ENCODE measurements around the gene PTX4. TPM values are rescaled to one million over a fixed set of nuclear protein-coding genes. Genes with fewer than 3 reads are reported as not detected.
"Not testable (repeated sequence)": the region's sequence is repeated elsewhere in the genome, so short reads cannot be mapped to it uniquely, and the experiment has no call there.

The PTX4 gene
- total RNA-seq, 1 donor, result 0.43 TPM

GRCh38 chr16:1442697-1443096 lies 46.0 kb downstream of the PTX4 start:
- no peak for DNase-seq (ENCODE audit: low read depth)
- no peak for TF ChIP-seq CTCF (IDR thresholded peaks at IDR 0.05; ENCODE audit: insufficient read depth, low read depth, low read length)
- no peak overlapping the region for H3K4me3 ChIP-seq (ENCODE audit: low read depth, low read length)

GRCh38 chr16:1441391-1441829 lies 47.3 kb downstream of the PTX4 start:
- no peak for TF ChIP-seq CTCF (IDR thresholded peaks at IDR 0.05; ENCODE audit: insufficient read depth, low read depth, low read length)
- no peak overlapping the region for H3K4me3 ChIP-seq (ENCODE audit: low read depth, low read length)
- DNase-seq (ENCODE audit: low read depth), result no peak

GRCh38 chr16:1439699-1440074 lies 49.1 kb downstream of the PTX4 start:
- not testable (repeated sequence) for H3K4me3 ChIP-seq (ENCODE audit: low read depth, low read length); DNase-seq (ENCODE audit: low read depth)

- DNase-seq (ENCODE audit: low read depth), result no peak
- no peak for TF ChIP-seq CTCF (IDR thresholded peaks at IDR 0.05; ENCODE audit: insufficient read depth, low read depth, low read length)
- no peak overlapping the region for H3K4me3 ChIP-seq (ENCODE audit: low read depth, low read length)
These were observed 49.6 kb downstream of the PTX4 start for GRCh38 chr16:1439058-1439698.

- H3K4me3 ChIP-seq (ENCODE audit: low read depth, low read length), result no peak overlapping the region
- DNase-seq (ENCODE audit: low read depth), result no peak
- TF ChIP-seq CTCF (IDR thresholded peaks at IDR 0.05; ENCODE audit: insufficient read depth, low read depth, low read length), result no peak
These were observed 50.3 kb downstream of the PTX4 start for GRCh38 chr16:1438229-1439057.

GRCh38 chr16:1437606-1438005 lies 51.1 kb downstream of the PTX4 start:
- TF ChIP-seq CTCF (IDR thresholded peaks at IDR 0.05; ENCODE audit: insufficient read depth, low read depth, low read length), result no peak
- no peak overlapping the region for H3K4me3 ChIP-seq (ENCODE audit: low read depth, low read length)
- DNase-seq (ENCODE audit: low read depth), result no peak

- H3K4me3 ChIP-seq (ENCODE audit: low read depth, low read length), result no peak overlapping the region
- DNase-seq (ENCODE audit: low read depth), result no peak
- no peak for TF ChIP-seq CTCF (IDR thresholded peaks at IDR 0.05; ENCODE audit: insufficient read depth, low read depth, low read length)
These were observed 51.9 kb downstream of the PTX4 start for GRCh38 chr16:1436731-1437355.

Measured in fibroblast of villous mesenchyme (primary cell).